HTR-8/SVneo (cell line): ENCODE data around the gene CTNNA3.

Experiments
- DNase-seq: peaks from one replicate; pipeline ENCODE4 v3.0.0; 2011; ENCODE audit warnings: low spot score, mixed read lengths; ENCODE audit not compliant: insufficient read length
- FAIRE-seq: peaks from 2 replicates; lab custom pipeline; 2011; peaks lifted over from hg19 to GRCh38; lab: Jason Lieb, UNC

CTNNA3 gene

DNA sequence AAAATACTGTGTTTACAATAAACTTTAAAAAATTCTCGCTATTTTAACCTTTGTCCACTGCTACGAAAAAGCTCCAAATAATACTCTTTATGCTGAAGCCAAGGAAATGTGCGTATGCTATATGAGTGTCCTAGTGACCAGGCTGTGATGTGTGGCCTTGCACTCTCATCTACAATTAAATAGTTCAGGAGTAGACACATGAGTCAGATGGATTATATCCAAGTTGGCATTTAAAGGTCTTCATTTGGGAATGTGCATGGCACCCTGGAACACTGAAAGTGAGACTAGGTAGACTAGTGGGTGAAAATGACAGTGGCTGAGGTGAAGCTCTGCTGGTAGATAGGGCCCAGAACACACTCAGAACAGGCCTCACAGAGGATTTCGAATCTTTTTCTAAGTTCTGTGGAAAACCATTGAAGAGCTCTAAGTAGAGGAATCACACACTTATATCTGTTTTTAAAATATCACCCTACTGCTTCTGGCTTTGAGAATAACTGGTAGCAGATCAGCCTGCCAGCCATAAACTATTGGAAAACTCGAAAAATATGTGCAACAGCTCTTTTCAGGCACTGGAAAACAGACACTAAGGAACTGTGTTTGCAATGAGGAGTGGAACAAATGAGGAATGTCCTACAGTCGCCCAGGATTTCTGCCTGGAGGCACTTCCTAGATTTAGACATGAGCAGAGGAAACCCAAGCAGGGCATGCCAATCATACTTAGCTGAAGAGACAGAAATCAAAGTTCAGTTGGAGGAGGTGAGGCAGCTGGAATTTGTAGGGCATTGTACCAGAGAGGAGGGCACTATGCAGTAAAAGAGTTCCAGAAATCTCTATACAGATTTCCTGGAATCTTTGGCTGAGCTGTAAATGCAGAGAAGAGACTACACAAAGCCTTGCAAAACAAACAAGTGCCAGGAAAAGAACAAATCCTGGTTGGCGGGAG is 1374.0 kb downstream of the CTNNA3 start:
- peak; percentile 24 for DNase-seq

DNA sequence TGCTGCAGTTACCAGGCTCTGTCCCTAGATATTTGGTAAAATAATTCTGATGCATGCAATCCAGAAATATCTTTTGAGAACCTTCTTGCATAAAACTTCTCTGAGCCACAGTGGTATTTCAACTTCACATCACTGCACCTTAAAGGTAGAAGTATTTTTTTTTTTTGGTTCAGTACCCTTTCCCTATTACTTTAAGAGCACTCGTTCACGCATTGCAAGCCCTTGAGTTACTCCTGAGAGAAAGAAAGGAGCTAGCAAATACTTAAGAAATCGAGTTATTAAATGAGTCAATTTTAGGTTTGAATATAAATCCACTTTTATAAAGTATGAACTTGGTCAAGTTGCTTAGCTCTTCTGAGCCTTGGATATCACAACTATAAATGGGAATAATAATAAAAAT is 1377.2 kb downstream of the CTNNA3 start:
- DNase-seq = no peak
- no peak for FAIRE-seq

More for the DNA sequence above, 1374.0 kb downstream of the CTNNA3 start:
- FAIRE-seq = no peak

DNA sequence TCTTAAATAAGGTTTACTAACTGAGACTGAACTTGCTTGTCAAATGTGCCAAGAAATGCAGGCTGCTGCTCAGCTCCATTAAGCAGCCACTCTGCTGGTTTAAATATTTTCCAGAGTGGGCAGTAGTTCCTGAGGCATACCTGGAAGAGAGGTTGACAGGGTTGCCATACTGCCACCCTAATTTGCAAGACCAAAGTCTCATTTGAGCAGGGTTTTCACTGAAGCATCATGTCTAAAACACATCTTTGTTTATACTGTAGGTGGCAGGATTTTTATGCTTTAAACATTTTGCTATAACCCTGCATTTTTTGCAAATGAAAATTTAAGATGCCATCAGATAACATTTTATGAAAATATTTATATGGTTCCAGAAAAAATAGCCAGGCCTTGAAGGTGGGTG is 1388.2 kb downstream of the CTNNA3 start:
- FAIRE-seq (no peak), DNase-seq (peak; percentile 11)

DNA sequence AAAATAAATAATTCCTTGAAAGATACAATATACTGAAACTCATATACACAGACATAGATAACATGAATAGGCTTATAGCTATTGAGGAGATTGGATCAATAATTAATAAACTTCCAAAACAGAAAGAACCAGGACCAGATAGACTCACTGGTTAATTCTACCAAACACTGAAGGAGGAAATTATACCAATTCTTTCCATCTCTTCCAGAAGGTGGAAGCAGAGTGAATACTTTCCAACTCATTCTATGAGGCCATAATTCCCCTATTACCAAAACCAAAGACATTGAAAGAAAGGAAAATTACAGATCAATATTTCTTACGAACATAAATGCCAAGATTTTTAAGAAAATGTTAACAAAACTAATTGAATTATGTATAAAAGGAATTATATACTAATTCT is 1394.9 kb downstream of the CTNNA3 start:
- no peak for DNase-seq
- FAIRE-seq = no peak

DNA sequence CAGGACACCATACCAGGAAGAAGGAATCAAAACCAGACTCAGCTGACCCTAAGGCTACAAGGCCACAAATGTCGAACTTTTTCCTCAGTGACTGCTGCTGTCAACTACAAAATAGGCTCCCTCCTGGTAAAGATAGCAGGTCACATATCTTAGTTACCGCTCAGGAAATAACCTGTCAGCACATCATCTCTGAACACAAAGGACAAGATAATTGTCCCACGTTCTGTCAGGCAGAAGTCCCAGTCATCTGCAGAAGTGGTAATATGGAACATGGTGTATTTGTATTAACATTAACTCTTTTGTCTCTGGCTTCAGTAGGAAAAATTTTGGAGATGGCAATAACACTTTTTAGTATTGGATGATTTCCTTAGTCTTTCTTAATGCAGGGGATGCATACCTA is 1400.4 kb downstream of the CTNNA3 start:
- no peak for DNase-seq
- FAIRE-seq = no peak

DNA sequence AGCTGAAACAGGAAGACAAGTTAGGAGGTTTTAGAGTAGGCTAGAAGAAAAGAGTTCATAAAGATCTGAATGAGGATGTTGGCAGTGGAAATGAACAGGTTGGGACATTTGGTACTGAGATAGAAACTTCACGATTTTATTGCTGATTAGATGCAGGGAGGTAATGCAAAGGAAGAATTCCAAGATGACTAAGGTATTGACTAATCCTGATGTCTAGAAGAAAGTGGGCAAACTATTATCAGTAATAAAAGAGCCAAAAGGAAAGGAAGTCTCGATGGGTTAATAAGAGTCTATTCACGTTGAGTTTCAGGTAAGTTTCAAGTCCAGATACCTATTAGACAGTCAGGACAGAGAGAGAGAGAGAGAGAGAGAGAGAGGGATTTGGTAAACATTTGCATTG is 1401.5 kb downstream of the CTNNA3 start:
- FAIRE-seq = no peak

DNA sequence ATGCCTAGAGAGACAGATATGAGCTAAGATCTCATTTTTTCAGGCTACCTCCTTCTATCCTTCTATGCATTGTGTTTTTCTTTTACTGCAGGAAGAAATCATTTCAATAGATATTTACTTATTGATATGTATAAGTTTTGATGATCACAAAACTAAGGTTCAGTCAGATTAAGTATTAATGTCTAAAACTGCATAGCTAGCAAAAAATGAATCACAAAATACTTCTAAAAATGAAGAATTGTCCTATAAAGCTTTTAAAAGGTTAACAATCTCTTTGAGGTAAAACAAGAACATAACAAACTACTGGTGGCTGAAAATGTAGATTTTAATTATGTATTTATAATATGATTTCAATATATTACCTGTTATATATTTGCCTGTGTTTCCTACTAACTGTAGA is 1403.1 kb downstream of the CTNNA3 start:
- DNase-seq (no peak), FAIRE-seq (no peak)

More for the DNA sequence above, 1401.5 kb downstream of the CTNNA3 start:
- no peak for DNase-seq

DNA sequence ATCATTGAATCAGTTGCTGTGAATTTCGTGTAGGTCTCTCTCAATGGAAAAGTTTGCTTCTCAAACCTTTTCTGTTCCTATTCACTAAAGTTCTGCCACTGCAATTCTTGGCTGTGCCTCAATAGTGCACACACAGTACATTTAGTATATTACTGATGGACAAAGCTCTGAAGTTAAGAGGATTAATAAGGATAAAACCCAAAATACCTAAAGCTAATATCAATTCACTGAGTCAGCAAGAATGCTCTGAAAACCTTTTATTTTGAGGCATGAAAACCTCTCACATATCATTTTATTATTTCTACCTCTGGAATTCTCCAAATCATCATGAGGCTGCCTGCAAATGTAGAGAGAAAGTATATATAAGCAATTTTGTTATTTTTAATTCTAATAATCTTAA is 1403.5 kb downstream of the CTNNA3 start:
- FAIRE-seq = no peak

DNA sequence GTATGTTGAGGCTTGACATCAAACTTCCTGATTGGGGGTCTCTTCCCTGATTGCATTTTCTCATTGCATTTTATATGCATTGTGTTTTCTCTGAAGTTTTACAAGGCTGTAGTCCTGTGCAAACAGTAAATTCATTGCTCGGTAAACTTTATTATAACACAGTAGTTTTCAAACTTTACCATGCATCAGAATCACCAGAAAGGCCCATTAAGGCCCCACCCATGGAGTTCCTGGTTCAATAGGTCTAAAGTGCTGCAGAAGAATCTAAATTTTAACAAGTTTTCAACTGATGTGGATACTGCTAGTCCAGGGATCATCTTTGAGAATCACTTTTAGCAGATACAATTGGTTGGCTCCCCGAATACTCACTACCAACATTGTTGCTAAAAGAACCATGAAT is 1404.9 kb downstream of the CTNNA3 start:
- no peak for FAIRE-seq

More for the DNA sequence above, 1403.5 kb downstream of the CTNNA3 start:
- DNase-seq = no peak

DNA sequence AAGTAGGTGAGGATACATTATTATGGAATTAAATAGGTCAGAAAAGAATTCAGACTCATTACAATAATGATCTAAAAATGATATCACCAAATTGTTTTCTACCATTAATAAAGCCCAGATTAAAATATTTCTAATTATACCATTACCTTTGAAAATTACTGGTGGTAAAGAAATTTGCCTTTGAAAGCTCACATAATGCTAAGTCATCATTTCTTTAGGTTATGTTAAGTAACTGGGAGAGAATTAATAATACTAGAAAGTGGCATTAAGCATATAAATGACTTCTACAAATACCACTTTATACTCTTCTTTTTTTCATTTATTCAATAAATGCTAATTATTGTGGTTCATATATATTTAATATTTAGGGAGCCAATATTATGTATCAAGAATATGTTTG is 1411.4 kb downstream of the CTNNA3 start:
- DNase-seq (no peak), FAIRE-seq (no peak)

More for the DNA sequence above, 1404.9 kb downstream of the CTNNA3 start:
- no peak for DNase-seq

DNA sequence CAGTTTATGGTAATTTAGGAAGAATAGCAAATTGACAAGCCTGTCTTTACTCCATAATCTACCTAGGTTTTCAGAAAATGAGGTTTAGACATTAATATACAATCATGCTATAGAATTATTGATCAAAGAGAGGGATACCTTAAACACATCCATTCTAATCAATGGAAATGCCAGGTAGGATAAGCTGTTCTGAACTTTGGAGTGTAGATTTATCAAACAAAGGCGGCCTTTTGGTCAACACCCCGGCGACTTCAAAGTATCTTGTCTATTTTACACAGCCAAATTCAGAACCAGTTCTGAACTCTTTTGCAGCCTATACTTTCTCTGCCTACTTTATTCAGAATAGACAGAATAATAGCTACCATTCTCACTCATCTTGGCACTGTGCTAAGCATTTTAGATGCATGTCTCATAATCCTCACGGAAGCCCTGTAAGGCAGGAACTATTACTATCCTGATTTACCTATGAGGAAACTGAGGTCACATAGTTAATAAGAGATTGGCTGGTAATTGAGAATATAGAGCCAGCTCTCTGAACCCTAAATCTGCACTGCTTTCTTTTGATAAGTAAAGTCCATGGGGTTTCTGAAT is 1412.0 kb downstream of the CTNNA3 start:
- FAIRE-seq (no peak), DNase-seq (no peak)

DNA sequence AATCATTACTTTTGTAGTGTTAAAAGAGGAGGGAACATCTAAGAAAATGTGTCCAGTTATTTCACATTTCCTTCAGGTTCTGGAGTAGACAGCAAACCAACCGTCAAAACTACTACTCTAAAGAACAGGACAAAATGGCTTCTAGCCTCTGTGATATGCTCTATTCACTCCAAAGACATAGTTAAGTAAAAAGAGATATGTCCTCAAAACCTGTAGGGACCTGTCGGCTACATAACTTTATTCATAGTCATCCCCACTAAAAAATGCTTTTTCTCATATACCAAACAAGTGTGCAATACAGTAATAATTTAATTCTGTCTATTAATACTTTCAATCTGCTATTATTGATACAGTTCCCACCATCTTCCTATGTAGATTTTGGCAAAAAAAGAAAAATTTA is 1412.9 kb downstream of the CTNNA3 start:
- FAIRE-seq = no peak
- DNase-seq = no peak

DNA sequence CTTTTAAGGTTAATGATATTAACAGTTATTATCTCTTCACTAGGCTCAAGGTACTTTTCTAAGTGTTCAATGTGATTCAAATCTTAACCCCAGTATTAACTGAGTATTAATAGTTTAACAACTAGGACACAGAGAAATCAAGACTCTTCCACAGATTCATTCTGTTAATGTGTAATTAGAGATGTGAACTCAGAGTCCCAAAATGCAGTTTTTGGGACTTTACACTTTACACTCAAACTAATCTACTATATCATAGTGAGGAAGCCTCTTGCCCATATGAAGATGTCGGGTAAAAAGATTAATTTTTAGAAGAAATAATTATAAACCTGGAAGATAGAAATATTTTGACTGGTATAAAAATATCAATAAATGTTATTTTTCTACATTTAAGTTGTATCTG is 1414.7 kb downstream of the CTNNA3 start:
- DNase-seq (no peak), FAIRE-seq (no peak)

DNA sequence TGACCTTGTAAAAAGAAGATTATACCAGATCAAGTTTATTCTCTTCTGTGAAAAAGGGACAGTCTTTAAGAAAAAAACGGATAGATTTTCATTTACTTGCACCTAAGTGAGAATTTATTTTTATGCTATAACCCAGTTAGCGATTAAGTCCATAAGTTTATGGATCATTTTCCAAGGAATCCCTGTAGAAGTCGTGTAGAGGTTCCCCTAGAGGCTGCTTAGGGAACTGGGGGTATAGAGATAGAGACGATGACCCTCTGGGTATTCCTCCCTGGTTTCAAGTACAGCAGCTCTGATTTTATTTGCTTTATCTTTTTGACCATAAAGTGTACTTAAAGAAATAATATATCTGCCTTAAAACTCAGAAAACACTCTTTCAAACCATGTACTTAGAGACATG is 1418.5 kb downstream of the CTNNA3 start:
- FAIRE-seq = no peak
- DNase-seq = no peak

DNA sequence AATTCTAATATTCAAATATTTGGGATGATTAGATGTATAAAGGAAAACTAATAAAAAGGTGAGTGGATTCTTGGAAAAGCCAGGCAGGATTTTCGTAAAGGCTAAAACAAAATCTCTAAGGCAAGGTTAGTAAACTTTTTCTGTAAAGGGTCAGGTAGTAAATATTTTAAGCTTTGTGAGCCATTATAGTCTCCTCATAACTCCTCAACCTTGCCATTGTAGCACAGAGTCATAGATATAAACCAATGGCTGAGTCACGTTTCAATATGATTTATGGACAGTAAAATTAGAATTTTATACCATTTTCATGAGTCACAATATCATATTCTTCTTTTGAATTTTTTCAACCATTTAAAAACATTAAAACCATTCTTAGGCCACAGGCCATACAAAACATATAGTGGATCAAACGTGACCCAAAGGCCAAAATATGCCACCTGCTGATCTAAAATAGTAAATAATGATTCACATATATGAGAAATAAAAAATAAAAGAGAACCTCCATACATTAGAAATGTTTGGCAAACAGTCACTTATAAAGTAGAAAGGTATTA is 1422.0 kb downstream of the CTNNA3 start:
- DNase-seq = no peak
- FAIRE-seq = no peak

DNA sequence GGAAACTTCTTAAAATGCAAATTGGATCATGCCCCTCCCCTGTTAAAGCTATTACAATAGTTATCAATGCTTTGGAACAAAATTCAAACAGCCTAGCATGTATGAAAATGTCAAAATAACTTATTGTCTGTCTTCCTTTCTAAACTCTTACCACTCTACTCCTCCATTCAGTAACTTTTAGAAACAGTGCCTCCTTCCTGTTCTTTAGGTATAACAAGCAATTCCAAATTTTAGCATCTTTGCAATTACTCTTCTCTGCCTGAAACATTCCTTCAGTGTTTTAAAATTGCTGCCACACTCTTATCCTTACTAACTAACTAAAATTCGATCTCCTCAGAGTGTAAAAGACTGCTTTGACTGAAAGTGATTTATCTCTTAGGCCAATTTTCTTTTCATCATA is 1430.6 kb downstream of the CTNNA3 start:
- FAIRE-seq (no peak), DNase-seq (no peak)

DNA sequence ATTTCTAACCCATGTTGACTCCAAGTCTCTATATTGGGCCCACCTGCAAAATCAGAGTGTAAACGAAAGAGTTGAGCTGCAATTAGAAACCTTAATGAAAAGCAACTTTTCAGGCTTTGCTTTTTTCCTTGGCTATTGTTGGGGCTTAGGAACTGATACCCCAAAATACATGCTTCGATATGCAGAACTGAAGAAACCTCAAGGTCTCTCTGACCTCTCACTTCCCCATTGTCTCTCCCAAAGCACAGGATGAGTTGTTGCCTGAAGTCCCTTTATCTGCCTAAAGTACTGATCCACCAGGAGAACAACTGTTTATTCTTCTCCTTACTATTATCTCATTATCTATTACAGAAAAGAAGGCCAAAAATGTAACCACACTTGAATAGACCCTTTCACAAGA is 1436.2 kb downstream of the CTNNA3 start:
- DNase-seq = no peak
- FAIRE-seq = no peak

DNA sequence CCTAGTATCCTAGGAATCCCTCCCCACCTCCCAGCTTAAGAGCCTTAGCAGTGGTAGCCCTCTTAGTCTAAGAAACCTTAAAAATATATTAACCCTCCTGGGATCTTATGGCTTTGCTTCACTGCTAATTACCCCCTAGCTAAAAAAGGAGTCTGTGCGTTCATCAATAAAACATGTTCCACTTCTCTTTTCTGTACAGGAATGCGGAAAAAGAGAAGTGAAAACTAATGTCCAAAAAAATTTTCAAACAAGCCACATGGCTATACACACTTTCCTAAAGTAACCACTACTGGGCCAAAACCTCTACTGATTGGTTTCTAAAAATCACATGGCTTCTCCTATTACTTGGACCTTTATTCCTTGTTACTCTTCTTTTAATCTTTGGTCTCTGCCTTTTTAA is 1437.3 kb downstream of the CTNNA3 start:
- FAIRE-seq = no peak
- no peak for DNase-seq

DNA sequence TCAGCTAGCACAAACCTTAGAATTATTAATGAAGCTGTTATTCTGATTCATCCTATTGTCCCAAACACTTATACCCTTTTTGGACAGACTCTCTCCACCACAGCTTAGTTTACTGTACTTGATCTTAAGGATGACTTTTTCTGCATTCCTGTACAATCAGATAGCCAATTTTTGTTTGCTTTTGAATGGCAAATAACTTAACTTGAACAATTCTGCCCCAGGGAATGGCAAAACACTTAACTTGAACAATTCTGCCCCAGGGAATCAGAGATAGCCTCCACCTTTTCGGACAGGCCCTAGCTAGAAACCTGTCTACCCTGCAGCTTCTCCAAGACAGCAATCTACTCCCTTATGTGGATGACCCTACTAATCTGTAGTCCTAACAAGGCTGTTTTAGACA is 1438.2 kb downstream of the CTNNA3 start:
- no peak for DNase-seq
- FAIRE-seq = no peak

DNA sequence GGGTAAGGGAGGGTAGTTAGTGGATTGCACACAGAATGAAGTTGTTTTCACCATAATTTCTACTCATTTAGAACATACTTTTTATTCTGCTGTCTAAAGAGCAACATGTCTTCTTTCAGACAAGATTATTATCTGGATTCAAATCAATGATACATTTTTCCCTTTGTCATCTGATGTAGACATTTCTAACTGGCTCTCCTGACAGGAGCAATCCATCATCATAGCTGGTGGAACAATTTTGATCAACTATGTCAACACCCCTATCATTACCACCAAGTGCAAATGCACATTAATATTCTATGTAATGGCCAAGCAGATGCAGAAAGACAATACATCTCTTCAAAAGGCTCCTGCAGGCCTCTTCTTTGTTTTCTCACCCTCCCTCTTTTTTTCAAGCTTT is 1443.0 kb downstream of the CTNNA3 start:
- FAIRE-seq (no peak), DNase-seq (no peak)

DNA sequence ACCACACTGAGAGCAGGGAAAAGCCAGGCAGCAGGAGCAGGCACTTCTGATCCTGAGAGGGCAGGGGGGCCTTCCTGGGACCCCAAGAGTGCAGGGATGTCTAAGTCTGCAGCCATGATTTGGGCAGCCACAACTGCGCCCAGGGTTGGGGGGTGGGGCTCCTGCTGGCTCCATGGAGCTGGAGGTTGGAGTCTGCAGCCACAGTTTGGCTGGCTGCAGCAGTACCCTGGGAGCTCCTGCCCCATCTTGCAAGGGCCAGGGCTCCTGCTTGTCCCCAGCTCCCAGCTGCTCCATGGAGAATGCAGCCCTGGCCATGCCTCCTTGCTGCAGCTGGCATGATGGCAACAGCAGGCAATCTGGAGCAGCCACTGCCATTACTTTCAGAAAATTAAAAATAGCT is 1449.8 kb downstream of the CTNNA3 start:
- FAIRE-seq = no peak
- no peak for DNase-seq
